Pancreas (tissue), 10 donors: ENCODE results near the gene CYP2C9. TPM values are rescaled to one million over a fixed set of nuclear protein-coding genes. Genes with fewer than 3 reads are reported as not detected.
A peak's percentile ranks its signal among the peaks of the same experiment; 100 is the strongest.
"Not testable (repeated sequence)": the region's sequence is repeated elsewhere in the genome, so short reads cannot be mapped to it uniquely, and the experiment has no call there.

ENCODE experiments used
- ATAC-seq, 4 donors: fragments of 200-7000 bp; cut with Tn5 transposase; one replicate each; pipeline versions ENCODE4 v1.8.0 to v1.9.1; 2020; ENCODE audit warnings: mild to moderate bottlenecking in 4 of 4, moderate library complexity in 4 of 4
- DNase-seq, 6 donors: peaks; one replicate each; pipeline ENCODE4 v3.0.0-alpha.2; 2020
- FAIRE-seq: peaks from 2 replicates; lab custom pipeline; 2012; peaks lifted over from hg19 to GRCh38; lab: Jason Lieb, UNC
- H3K27ac ChIP-seq, 4 donors: fragments of 200-600 bp; sonication (generic); 1 replicate in 3 of 4; 2 replicates in 1 of 4; pipeline versions ENCODE4 v1.5.0 to v1.8.0; 2020
- H3K27me3 ChIP-seq, 4 donors: fragments of 200-600 bp; one replicate each; pipeline ENCODE4 v1.8.0; 2021
- H3K36me3 ChIP-seq, 3 donors: fragments of 200-600 bp; sonication (generic) in 1 of 3; one replicate each; pipeline versions ENCODE4 v1.5.0 to v1.8.0; 2020 to 2021
- H3K4me1 ChIP-seq, 3 donors: fragments of 200-600 bp; one replicate each; pipeline ENCODE4 v1.8.0; 2021
- H3K4me3 ChIP-seq, 4 donors: fragments of 200-600 bp; sonication (generic) in 2 of 4; one replicate each; pipeline versions ENCODE4 v1.5.0 to v1.8.0; 2020 to 2021
- H3K9me3 ChIP-seq, 4 donors: fragments of 200-600 bp; one replicate each; pipeline ENCODE4 v1.8.0; 2021
- CTCF ChIP-seq, 4 donors: fragments of 200-600 bp; sonication (generic) in 3 of 4; IDR thresholded peaks; one replicate each; pipeline versions ENCODE4 v1.5.0 to v1.8.0; 2021; ENCODE audit warnings: antibody characterized with exemption in 4 of 4
- WGBS, 2 donors: extraction: QIAGEN DNeasy Blood & Tissue Kit; methylation state at CpG; one replicate each; pipeline ENCODE4 v1.1.7; 2013; 5-methylcytosine and 5-hydroxymethylcytosine counted together
- intact Hi-C, 3 donors: fragments of 100-400 bp; cut with DNase I; formaldehyde crosslinking; loops; one replicate each; pipeline versions ENCODE4 v1.11.1 to v1.14.2; 2022
- polyA plus RNA-seq, 2 donors: library from polyadenylated mRNA; stranded (reverse); fragments of 200-250 nt; gene quantifications; one replicate each; pipeline ENCODE4 v1.2.3, GENCODE V29; 2013
- total RNA-seq, 6 donors: library from RNA; stranded (reverse); fragmentation: NEBNext Ultra II Directional in 4 of 6; extraction: Animal tissue kit (Norgen Biotek cat#: 25700) in 4 of 6; gene quantifications; one replicate each; pipeline versions ENCODE4 v1.2.1 to v1.2.4, GENCODE V29; 2021 to 2023
- donor health status: healthy with polysubstance abuse.
- donor health status: DM: no; HTN: no; CAD: no; lungs with moderate emphysema.
- donor health status: DM: no; HTN: no; CAD: no.
- donor health status: control.
- donor health status: control.
- donor health status: Bipolar disorder and iron deficiency.
- donor health status: DM: yes; HTN: yes; CAD: no.
- donor health status: DM: no; HTN: no; CAD: no.
- donor health status: DM: no; HTN: no; CAD: no.
- donor health status: DM: yes; HTN: yes; CAD: no.

Gene CYP2C9
- total RNA-seq: 1 to 10 TPM in 1 of 6 donors, under 1 TPM in 4, not detected in 1; 0.23 to 1.4 (median 0.28) TPM
- polyA plus RNA-seq: under 1 TPM; 0.11 to 0.89 TPM

GRCh38 chr10:94938383-94938782 lies at the start of gene CYP2C9:
TSS of gene CYP2C9 (plus strand) at chr10:94938658. CDS start at chr10:94938683, 25 bp downstream.
- Histone ChIP-seq H3K27ac (no peak within 1 kb of the TSS), H3K9me3 (no peaks in the 10 kb centered on the region), H3K36me3 (no peaks in the 10 kb centered on the region), H3K4me1 (no peaks in the 10 kb centered on the region), H3K27me3 (no peaks in the 10 kb centered on the region), H3K4me3 (no peak within 1 kb of the TSS)
- WGBS, 2 donors: 46 to 78% methylated on average over 2 of the region's 2 CpGs
- DNase-seq (no peak), FAIRE-seq (no peak), ATAC-seq (no peak)
- intact Hi-C loops: no loop called here
- no peak for TF ChIP-seq CTCF (IDR thresholded peaks at IDR 0.05)

- intact Hi-C loops: no loop called here
- Histone ChIP-seq H3K9me3 (no peaks in the 10 kb centered on the region), H3K4me1 (no peaks in the 10 kb centered on the region), H3K36me3 (no peaks in the 10 kb centered on the region), H3K27me3 (no peaks in the 10 kb centered on the region), H3K27ac (no peak overlapping the region), H3K4me3 (no peak overlapping the region)
- ATAC-seq (no peak), DNase-seq (no peak), FAIRE-seq (no peak)
- 62 to 65% methylated on average over 3 of the region's 3 CpGs for WGBS, 2 donors
- TF ChIP-seq CTCF (IDR thresholded peaks at IDR 0.05): no peak
Measured at GRCh38 chr10:94889123-94889522, 49.3 kb upstream of the CYP2C9 start.

GRCh38 chr10:94890264-94891022 lies 48.0 kb upstream of the CYP2C9 start:
- TF ChIP-seq CTCF (IDR thresholded peaks at IDR 0.05): no peak
- FAIRE-seq (no peak), DNase-seq (no peak), ATAC-seq (no peak)
- H3K27ac ChIP-seq: no peak overlapping the region
- intact Hi-C loops: no loop called here
- H3K36me3 ChIP-seq: no peaks in the 10 kb centered on the region
- H3K4me3 ChIP-seq: no peak overlapping the region
- no peaks in the 10 kb centered on the region for H3K9me3 ChIP-seq
- H3K4me1 ChIP-seq: no peaks in the 10 kb centered on the region
- WGBS, 2 donors: 79 to 86% methylated on average over 4 of the region's 4 CpGs
- no peaks in the 10 kb centered on the region for H3K27me3 ChIP-seq

- WGBS, 2 donors: 57 to 68% methylated on average over 7 of the region's 7 CpGs
Measured at GRCh38 chr10:94898414-94898813, 40.0 kb upstream of the CYP2C9 start.

GRCh38 chr10:94902080-94902479 lies 36.4 kb upstream of the CYP2C9 start:
- no peak for ATAC-seq

More at GRCh38 chr10:94898414-94898813, 40.0 kb upstream of the CYP2C9 start:
- H3K27ac ChIP-seq, intact Hi-C loops, H3K4me1 ChIP-seq, H3K27me3 ChIP-seq, DNase-seq, H3K9me3 ChIP-seq, ATAC-seq, H3K4me3 ChIP-seq, H3K36me3 ChIP-seq, FAIRE-seq: not testable (repeated sequence)

More at GRCh38 chr10:94902080-94902479, 36.4 kb upstream of the CYP2C9 start:
- 60 to 69% methylated on average over 1 of the region's 1 CpG for WGBS, 2 donors
- Histone ChIP-seq H3K4me3 (no peak overlapping the region), H3K9me3 (no peaks in the 10 kb centered on the region), H3K27me3 (no peaks in the 10 kb centered on the region), H3K36me3 (no peaks in the 10 kb centered on the region), H3K4me1 (no peaks in the 10 kb centered on the region), H3K27ac (peak overlapping the region in 1 of 4 donors; percentile 15)
- TF ChIP-seq CTCF (IDR thresholded peaks at IDR 0.05): no peak
- intact Hi-C loops: no loop called here
- DNase-seq (no peak), FAIRE-seq (no peak)
